ENCODE results near the gene USP6. TPM values are rescaled to one million over a fixed set of nuclear protein-coding genes. Genes with fewer than 3 reads are reported as not detected.
"Not testable (repeated sequence)": the region's sequence is repeated elsewhere in the genome, so short reads cannot be mapped to it uniquely, and the experiment has no call there.

Gene USP6
- total and polyA plus RNA-seq, 2 of the 13 experiments (the other 11 are each of a cell fraction or from before 2014, with no cell fraction given), result 0.04 TPM; not detected in 1

DNA sequence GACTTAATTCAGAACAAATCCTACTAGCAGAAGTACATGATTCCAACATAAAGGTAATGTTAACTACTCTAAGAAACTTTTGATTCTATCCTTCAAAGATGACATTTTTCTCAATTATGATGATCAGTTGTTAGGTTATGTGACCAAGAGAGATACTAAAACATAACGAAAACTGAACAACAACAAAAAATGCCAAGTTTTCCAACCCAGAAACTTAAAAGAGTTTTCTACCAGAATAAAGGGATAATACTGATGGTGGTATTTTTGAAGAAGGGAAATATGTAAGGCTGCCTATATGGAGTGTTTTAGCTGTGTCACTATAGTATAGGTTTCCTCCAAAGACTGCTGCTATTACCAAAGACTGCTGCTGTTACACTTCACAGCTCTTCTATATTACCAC, 30.3 kb downstream of the USP6 start:
- POLR2A ChIA-PET; intact Hi-C loops (cut with micrococcal nuclease; ENCODE audit: unreplicated experiment); H3K27me3 ChIP-seq (ENCODE audit: control insufficient read depth in 1 of 2, insufficient read depth in 2 of 2, low read length in 2 of 2); H3K9me3 ChIP-seq (ENCODE audit: low read length); H3K4me1 ChIP-seq (ENCODE audit: insufficient read depth, low read length); H3K4me3 ChIP-seq (replicated peaks in 1 of 3; ENCODE audit: insufficient read depth in 1 of 3, low read depth in 2 of 3, low read length in 3 of 3); H3K9ac ChIP-seq (ENCODE audit: insufficient read depth, low read depth, low read length); BruUV-seq (replicated peaks); H4K20me1 ChIP-seq (ENCODE audit: insufficient read depth, low read length); H3K36me3 ChIP-seq (replicated peaks in 1 of 2; ENCODE audit: control insufficient read depth in 1 of 2, insufficient read depth in 2 of 2, low read length in 2 of 2); in situ Hi-C loops (cut with HindIII; ENCODE audit: extremely low pct_ligation_motif_present, low pct_unique_long_range_greater_than_20kb); DNase-seq (ENCODE audit: low spot score); H2AFZ ChIP-seq (ENCODE audit: low read length); H3K79me2 ChIP-seq (ENCODE audit: insufficient read depth, low read length); H3K4me2 ChIP-seq (ENCODE audit: low read depth, low read length); CTCF ChIA-PET (ENCODE audit: low intra/inter-chr PET ratio, low total read pairs); H3K27ac ChIP-seq (ENCODE audit: extremely low read length, insufficient read depth, low read length); ATAC-seq; FAIRE-seq: not testable (repeated sequence)
- WGBS (ENCODE audit: low lambda C conversion rate), result 0% methylated on average over 1 of the region's 1 CpG

DNA sequence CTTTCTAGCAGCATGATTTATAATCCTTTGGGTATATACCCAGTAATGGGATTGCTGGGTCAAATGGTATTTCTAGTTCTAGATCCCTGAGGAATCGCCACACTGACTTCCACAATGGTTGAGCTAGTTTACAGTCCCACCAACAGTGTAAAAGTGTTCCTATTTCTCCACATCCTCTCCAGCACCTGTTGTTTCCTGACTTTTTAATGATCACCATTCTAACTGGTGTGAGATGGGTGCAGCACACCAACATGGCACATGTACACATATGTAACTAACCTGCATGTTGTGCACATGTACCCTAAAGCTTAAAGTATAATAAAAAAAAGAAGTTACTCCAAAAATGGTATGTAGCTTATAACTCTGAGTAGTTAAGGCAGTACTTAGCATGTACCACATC, 44.9 kb downstream of the USP6 start:
- 0% methylated on average over 1 of the region's 1 CpG for WGBS (ENCODE audit: low lambda C conversion rate)
- H3K4me3 ChIP-seq (replicated peaks in 1 of 3; ENCODE audit: insufficient read depth in 1 of 3, low read depth in 2 of 3, low read length in 3 of 3); H3K4me1 ChIP-seq (ENCODE audit: insufficient read depth, low read length); intact Hi-C loops (cut with micrococcal nuclease; ENCODE audit: unreplicated experiment); H3K36me3 ChIP-seq (replicated peaks in 1 of 2; ENCODE audit: control insufficient read depth in 1 of 2, insufficient read depth in 2 of 2, low read length in 2 of 2); H3K9ac ChIP-seq (ENCODE audit: insufficient read depth, low read depth, low read length); H3K27ac ChIP-seq (ENCODE audit: extremely low read length, insufficient read depth, low read length); DNase-seq (ENCODE audit: low spot score); H3K79me2 ChIP-seq (ENCODE audit: insufficient read depth, low read length); BruUV-seq (replicated peaks); CTCF ChIA-PET (ENCODE audit: low intra/inter-chr PET ratio, low total read pairs); H3K27me3 ChIP-seq (ENCODE audit: control insufficient read depth in 1 of 2, insufficient read depth in 2 of 2, low read length in 2 of 2); in situ Hi-C loops (cut with HindIII; ENCODE audit: extremely low pct_ligation_motif_present, low pct_unique_long_range_greater_than_20kb); H2AFZ ChIP-seq (ENCODE audit: low read length); ATAC-seq; H3K9me3 ChIP-seq (ENCODE audit: low read length); H4K20me1 ChIP-seq (ENCODE audit: insufficient read depth, low read length); POLR2A ChIA-PET; FAIRE-seq; H3K4me2 ChIP-seq (ENCODE audit: low read depth, low read length): not testable (repeated sequence)

- H2AFZ ChIP-seq (ENCODE audit: low read length); H3K4me1 ChIP-seq (ENCODE audit: insufficient read depth, low read length); intact Hi-C loops (cut with micrococcal nuclease; ENCODE audit: unreplicated experiment); in situ Hi-C loops (cut with HindIII; ENCODE audit: extremely low pct_ligation_motif_present, low pct_unique_long_range_greater_than_20kb); H3K36me3 ChIP-seq (replicated peaks in 1 of 2; ENCODE audit: control insufficient read depth in 1 of 2, insufficient read depth in 2 of 2, low read length in 2 of 2); H3K79me2 ChIP-seq (ENCODE audit: insufficient read depth, low read length); BruUV-seq (replicated peaks); FAIRE-seq; H3K9me3 ChIP-seq (ENCODE audit: low read length); H3K27ac ChIP-seq (ENCODE audit: extremely low read length, insufficient read depth, low read length); H4K20me1 ChIP-seq (ENCODE audit: insufficient read depth, low read length); H3K27me3 ChIP-seq (ENCODE audit: control insufficient read depth in 1 of 2, insufficient read depth in 2 of 2, low read length in 2 of 2); CTCF ChIA-PET (ENCODE audit: low intra/inter-chr PET ratio, low total read pairs); DNase-seq (ENCODE audit: low spot score); ATAC-seq; H3K4me2 ChIP-seq (ENCODE audit: low read depth, low read length); H3K4me3 ChIP-seq (replicated peaks in 1 of 3; ENCODE audit: insufficient read depth in 1 of 3, low read depth in 2 of 3, low read length in 3 of 3); H3K9ac ChIP-seq (ENCODE audit: insufficient read depth, low read depth, low read length); POLR2A ChIA-PET: not testable (repeated sequence)
- 45% methylated on average over 3 of the region's 3 CpGs for WGBS (ENCODE audit: low lambda C conversion rate)
These were observed 46.0 kb downstream of the USP6 start for GRCh38 chr17:5161793-5162192.

All from HepG2 (cell line).